WI38 (cell line): Measurements from ENCODE around the gene POMT1.

Source experiments
- H3K4me3 ChIP-seq: 2 replicates; pipeline ENCODE4 v1.5.1; 2011; ENCODE audit warnings: low read depth, mild to moderate bottlenecking, control low read depth, low read length
- CTCF ChIP-seq: IDR thresholded peaks from 2 replicates; pipeline ENCODE4 v1.5.1; 2012; ENCODE audit warnings: low read depth, mild to moderate bottlenecking, control low read depth, low read length

POMT1 gene

GRCh38 chr9:131477367-131477766 is 25.4 kb upstream of the POMT1 start:
- no peak for TF ChIP-seq CTCF
- H3K4me3 ChIP-seq, result no peak overlapping the region

GRCh38 chr9:131477816-131478419 is 24.8 kb upstream of the POMT1 start:
- no peak overlapping the region for H3K4me3 ChIP-seq
- TF ChIP-seq CTCF, result no peak

DNA sequence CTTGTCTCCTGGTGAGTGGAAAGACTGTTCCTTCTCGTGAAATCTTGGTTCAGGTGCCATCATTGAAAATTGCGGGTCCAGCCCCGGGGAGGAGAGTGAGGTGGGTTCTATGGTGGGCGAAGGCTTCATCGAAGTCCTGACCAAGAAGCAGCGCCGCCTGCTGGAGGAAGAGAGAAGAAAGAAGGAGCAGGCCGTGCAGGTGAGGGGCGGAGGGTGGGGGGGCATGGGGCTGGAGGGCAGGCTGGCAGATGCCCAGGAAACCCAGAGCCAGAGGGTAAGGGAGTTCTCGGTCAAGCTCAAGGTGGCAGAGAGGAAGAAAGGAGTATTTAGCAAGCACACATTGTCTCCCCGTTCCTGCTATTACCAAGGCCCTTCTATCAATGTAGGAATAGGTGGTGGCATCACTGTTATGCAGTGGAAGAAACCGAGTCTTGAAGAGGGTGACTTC is 24.3 kb upstream of the POMT1 start:
- TF ChIP-seq CTCF, result peak; percentile 56
- H3K4me3 ChIP-seq, result no peak overlapping the region

GRCh38 chr9:131478911-131479310 is 23.8 kb upstream of the POMT1 start:
- H3K4me3 ChIP-seq, result no peak overlapping the region
- TF ChIP-seq CTCF, result no peak

- TF ChIP-seq CTCF, result no peak
- no peak overlapping the region for H3K4me3 ChIP-seq
Observed at GRCh38 chr9:131480258-131480657, 22.5 kb upstream of the POMT1 start.

DNA sequence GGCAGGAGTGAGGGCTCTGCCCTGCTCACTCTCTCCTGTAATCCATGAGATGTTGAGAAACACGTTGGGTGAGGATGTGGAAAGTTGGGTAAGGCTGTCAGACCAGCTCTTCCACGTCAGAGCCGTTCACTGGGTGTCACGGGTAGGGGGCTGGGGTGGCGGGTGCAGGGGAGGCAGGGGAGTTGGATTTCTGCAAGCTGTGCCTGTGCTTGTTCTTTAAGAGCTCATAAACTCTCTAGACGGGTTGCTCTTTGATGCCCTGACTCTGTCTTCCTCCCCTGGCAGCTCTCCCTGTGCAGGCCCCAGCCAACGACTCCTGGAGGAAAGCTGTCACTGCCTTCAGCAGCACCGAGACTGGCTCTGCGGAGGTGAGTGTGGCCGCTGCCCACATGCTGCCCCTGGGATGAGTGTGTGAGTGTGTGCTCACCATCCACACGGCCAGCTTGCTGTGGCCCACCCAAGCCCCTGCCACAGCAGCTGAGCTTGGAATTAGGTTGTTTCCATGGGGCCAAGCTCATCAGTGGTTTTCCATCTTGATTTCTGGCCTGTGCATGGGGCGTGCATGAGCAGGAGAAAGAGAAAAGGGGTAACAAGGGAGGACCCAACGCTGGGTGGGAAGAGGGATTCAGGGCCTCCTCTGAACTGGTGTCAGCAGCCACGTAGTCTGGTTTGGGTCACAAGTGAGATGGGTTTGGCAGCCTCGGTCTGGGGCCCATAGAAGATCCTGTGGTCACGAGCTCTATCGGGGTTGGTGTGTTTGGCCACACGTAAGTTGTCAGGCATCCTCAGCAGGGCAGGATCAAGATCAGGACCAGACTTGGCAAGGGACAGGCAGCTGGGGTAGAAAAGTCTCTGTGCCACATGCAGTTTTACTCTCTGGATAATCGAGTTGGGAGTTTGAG is 21.0 kb upstream of the POMT1 start:
- no peak for TF ChIP-seq CTCF
- no peak overlapping the region for H3K4me3 ChIP-seq
